HPDE6-E6E7 (cell line): ENCODE results near the gene ASB13.

Experiments used
- DNase-seq: peaks from one replicate; pipeline ENCODE4 v3.0.0; 2011; ENCODE audit warnings: missing footprints; ENCODE audit errors: extremely low spot score

The ASB13 gene

DNA sequence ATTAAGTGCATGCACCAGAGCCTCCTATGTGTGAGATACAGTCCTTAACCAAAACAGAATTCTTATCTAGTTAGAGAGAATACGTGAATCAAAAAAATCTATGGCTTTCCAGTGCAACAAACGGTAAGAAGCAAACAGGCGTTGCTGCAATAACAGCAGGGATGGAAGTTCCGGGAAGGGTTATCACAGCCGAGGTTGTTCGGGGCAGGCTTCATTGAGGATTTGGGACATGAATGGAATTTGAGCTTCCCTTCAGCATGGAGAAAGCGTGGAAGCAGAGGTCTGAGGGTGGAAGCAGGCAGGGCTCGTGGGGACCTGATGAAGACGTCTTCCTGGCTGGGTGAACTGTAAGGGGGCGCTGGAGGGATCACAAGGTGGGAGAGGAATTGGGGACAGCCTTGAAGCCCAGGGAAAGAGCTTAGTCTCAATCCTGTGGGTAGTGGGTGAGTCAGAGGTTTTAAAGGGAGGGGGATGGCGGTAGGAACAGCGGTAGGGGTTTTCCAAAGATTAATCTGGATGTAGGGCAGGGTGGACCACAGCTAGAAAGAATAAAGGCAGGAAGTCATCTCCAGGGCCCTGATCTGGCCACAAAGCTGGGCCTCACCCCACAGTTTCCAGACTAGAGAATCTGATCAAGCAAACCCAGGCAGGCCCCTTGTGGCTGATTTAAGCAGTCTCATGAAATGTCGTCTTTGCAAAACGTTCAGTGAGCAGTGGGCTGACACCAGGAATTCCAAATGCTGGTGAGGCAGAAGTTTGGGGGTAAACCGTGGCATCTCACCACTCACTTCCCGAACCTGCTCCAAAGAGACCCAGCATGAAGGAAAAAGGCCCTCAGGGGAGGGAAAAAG lies 76.5 kb downstream of the ASB13 start:
- DNase-seq: no peak

DNA sequence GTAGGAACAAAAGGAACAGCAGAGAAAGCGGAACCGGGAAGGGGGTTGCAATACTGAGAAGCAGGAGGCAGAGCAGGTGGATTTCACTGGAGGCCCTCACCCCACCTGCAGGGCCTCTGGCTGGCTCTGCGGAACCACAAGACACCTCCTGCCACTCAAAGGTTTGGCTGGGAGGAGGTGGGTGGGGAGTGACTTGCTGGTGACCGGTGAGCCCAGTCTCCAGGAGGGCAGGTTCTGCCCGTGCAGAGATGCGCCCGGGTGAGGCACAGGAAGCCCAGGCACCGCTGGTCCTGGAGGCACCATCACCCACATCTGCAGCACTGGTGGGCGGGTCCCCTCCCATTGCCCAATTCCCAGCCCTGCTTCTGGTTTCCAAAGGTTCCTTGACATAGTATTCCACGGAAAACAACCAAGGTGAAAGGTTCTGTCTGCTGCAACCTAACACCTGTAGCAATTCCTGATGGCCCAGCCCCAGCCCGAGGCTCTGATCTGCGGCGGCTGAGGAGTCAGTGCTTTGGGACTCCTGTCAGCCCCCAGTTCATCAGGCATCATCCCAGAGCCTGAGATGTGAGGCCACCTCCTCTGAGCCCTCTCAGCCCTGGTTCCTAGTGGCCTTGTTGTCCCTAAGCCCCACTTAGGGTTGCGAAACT lies 77.3 kb downstream of the ASB13 start:
- no peak for DNase-seq
